ENCODE results near the gene SLC27A1. TPM values are rescaled to one million over a fixed set of nuclear protein-coding genes. Genes with fewer than 3 reads are reported as not detected.

Gene SLC27A1
- total and polyA plus RNA-seq, 10 of the 15 experiments (the other 5 are each of a cell fraction or from before 2014, with no cell fraction given), result 0.11 to 2.3 (median 1.2) TPM

- no peak overlapping the region for H3K27ac ChIP-seq (ENCODE audit: control insufficient read depth, insufficient read depth)
- in situ Hi-C loops (cut with MboI), result no loop called here
- no peak for TF ChIP-seq ZNF622 (IDR thresholded peaks at IDR 0.05)
- TF ChIP-seq RB1 (IDR thresholded peaks at IDR 0.05; ENCODE audit: borderline replicate concordance), result no peak
- no peak for TF ChIP-seq RBBP5 (conservative IDR thresholded peaks at IDR 0.05)
- no peak for TF ChIP-seq CEBPZ (IDR thresholded peaks at IDR 0.05; ENCODE audit: low read depth, low read length)
- TF ChIP-seq SIN3A (IDR thresholded peaks at IDR 0.05; ENCODE audit: low read depth, low read length), result no peak
- no peak for TF ChIP-seq PKNOX1 (IDR thresholded peaks at IDR 0.05)
- no peak for TF ChIP-seq CUX1 (IDR thresholded peaks at IDR 0.05; ENCODE audit: insufficient replicate concordance, low read depth, low read length)
- TF ChIP-seq, protein P1, sequence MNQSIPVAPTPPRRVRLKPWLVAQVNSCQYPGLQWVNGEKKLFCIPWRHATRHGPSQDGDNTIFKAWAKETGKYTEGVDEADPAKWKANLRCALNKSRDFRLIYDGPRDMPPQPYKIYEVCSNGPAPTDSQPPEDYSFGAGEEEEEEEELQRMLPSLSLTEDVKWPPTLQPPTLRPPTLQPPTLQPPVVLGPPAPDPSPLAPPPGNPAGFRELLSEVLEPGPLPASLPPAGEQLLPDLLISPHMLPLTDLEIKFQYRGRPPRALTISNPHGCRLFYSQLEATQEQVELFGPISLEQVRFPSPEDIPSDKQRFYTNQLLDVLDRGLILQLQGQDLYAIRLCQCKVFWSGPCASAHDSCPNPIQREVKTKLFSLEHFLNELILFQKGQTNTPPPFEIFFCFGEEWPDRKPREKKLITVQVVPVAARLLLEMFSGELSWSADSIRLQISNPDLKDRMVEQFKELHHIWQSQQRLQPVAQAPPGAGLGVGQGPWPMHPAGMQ (IDR thresholded peaks at IDR 0.05; ENCODE audit: borderline replicate concordance), result no peak
- no peak for TF ChIP-seq GABPA (IDR thresholded peaks at IDR 0.05; ENCODE audit: low read depth)
- TF ChIP-seq STAT3 (IDR thresholded peaks at IDR 0.05; ENCODE audit: low read depth, low read length), result no peak
- TF ChIP-seq CHD4 (IDR thresholded peaks at IDR 0.05), result no peak
- no peak for TF ChIP-seq PAX8 (IDR thresholded peaks at IDR 0.05)
- no peak for TF ChIP-seq RUNX3 (IDR thresholded peaks at IDR 0.05; ENCODE audit: low read length)
- no peak for TF ChIP-seq HDAC2 (IDR thresholded peaks at IDR 0.05)
- no peak for TF ChIP-seq BACH1 (IDR thresholded peaks at IDR 0.05; ENCODE audit: borderline replicate concordance)
- TF ChIP-seq CEBPB (IDR thresholded peaks at IDR 0.05; ENCODE audit: borderline replicate concordance in 1 of 2, low read depth in 2 of 2, low read length in 2 of 2), result no peak
Measured at GRCh38 chr19:17490411-17490810, 20.1 kb downstream of the SLC27A1 start.

More at GRCh38 chr19:17490411-17490810, 20.1 kb downstream of the SLC27A1 start:
- FAIRE-seq, result no peak
- no peak overlapping the region for H3K4me2 ChIP-seq (ENCODE audit: control insufficient read depth, insufficient read depth)
- no peak for ATAC-seq
- RAD21 ChIA-PET (ENCODE audit: unreplicated experiment), result no interaction called here
- SMC1A ChIA-PET (ENCODE audit: uncharacterized antibody, unreplicated experiment), result interaction anchor here (1.0 kb wide), 1 partner anchor 83 kb away, joined by 4 read pairs; no protein-coding TSS in a partner anchor
- CTCF ChIA-PET, result interaction anchor here (1.4 kb wide), 1 partner anchor 83 kb away, joined by 4 read pairs; no protein-coding TSS in a partner anchor
- no TSS peak for BruUV-seq (replicated peaks)
- POLR2A ChIA-PET, result no interaction called here
- no peak overlapping the region for H3K4me3 ChIP-seq
- no peak for DNase-seq (ENCODE audit: low read depth, low spot score)
- no peak overlapping the region for H2AFZ ChIP-seq (ENCODE audit: control insufficient read depth, low read depth, low read length)
- no peaks in the 10 kb centered on the region for H3K36me3 ChIP-seq (ENCODE audit: control insufficient read depth in 2 of 2, insufficient read depth in 2 of 2, low read length in 1 of 2)
- intact Hi-C loops (cut with micrococcal nuclease; ENCODE audit: unreplicated experiment), result no loop called here
- H3K4me1 ChIP-seq (ENCODE audit: control insufficient read depth, insufficient read depth, low read length), result peaks cover 6% of the 10 kb centered on the region
- H3K27me3 ChIP-seq (replicated peaks in 1 of 2; ENCODE audit: control insufficient read depth in 2 of 2, insufficient read depth in 2 of 2, low read length in 1 of 2), result no peaks in the 10 kb centered on the region
- H3K9ac ChIP-seq (ENCODE audit: control insufficient read depth, insufficient read depth, low read length), result no peak overlapping the region
- no peaks in the 10 kb centered on the region for H3K9me3 ChIP-seq (replicated peaks; ENCODE audit: control insufficient read depth, insufficient read depth, low read length)
- WGBS (ENCODE audit: insufficient coverage, insufficient replicate concordance, low lambda C conversion rate, missing lambda C conversion rate), result 40% methylated on average over 4 of the region's 4 CpGs
- H3K79me2 ChIP-seq (ENCODE audit: control insufficient read depth, insufficient read depth, low read length), result no peaks in the 10 kb centered on the region
- H4K20me1 ChIP-seq (ENCODE audit: control insufficient read depth, insufficient read depth), result no peaks in the 10 kb centered on the region
